GM23248 (cell line): ENCODE results near the gene GPR55. TPM values are rescaled to one million over a fixed set of nuclear protein-coding genes. Genes with fewer than 3 reads are reported as not detected.
A peak's percentile ranks its signal among the peaks of the same experiment; 100 is the strongest.

Experiments used
- DNase-seq: peaks from one replicate; pipeline ENCODE4 v3.0.0-alpha.2; 2015
- H2AFZ ChIP-seq: fragments of 200-600 bp; sonication (generic); 2 replicates; pipeline ENCODE4 v1.6.1; 2016; ENCODE audit warnings: antibody characterized with exemption
- H3F3A ChIP-seq: fragments of 200-600 bp; sonication (generic); 2 replicates; pipeline ENCODE4 v1.6.1; 2016; ENCODE audit warnings: mild to moderate bottlenecking, antibody characterized with exemption, mixed run types; ENCODE audit not compliant: insufficient read depth
- H3K27ac ChIP-seq: fragments of 200-600 bp; sonication (generic); 2 replicates; pipeline ENCODE4 v1.5.1; 2016; ENCODE audit warnings: mild to moderate bottlenecking
- H3K27me3 ChIP-seq: fragments of 200-600 bp; sonication (generic); replicated peaks from 2 replicates; pipeline ENCODE4 v1.6.1; 2016; ENCODE audit warnings: mild to moderate bottlenecking; ENCODE audit not compliant: insufficient read depth
- H3K36me3 ChIP-seq: fragments of 200-600 bp; sonication (generic); 2 replicates; pipeline ENCODE4 v1.6.1; 2016; ENCODE audit warnings: low read depth, mild to moderate bottlenecking
- H3K4me1 ChIP-seq: fragments of 200-600 bp; sonication (generic); 2 replicates; pipeline ENCODE4 v1.6.1; 2016; ENCODE audit warnings: mild to moderate bottlenecking; ENCODE audit not compliant: insufficient read depth
- H3K4me2 ChIP-seq: fragments of 200-600 bp; sonication (generic); one replicate; pipeline ENCODE4 v1.6.1; 2016; ENCODE audit warnings: mild to moderate bottlenecking; ENCODE audit not compliant: unreplicated experiment
- H3K4me3 ChIP-seq: fragments of 200-600 bp; sonication (generic); 2 replicates; pipeline ENCODE4 v1.5.1; 2016; ENCODE audit warnings: mild to moderate bottlenecking
- H3K79me2 ChIP-seq: fragments of 200-600 bp; sonication (generic); 2 replicates; pipeline ENCODE4 v1.6.1; 2016; ENCODE audit warnings: mild to moderate bottlenecking; ENCODE audit not compliant: insufficient read depth
- H3K9ac ChIP-seq: fragments of 200-600 bp; sonication (generic); 2 replicates; pipeline ENCODE4 v1.6.1; 2016; ENCODE audit warnings: mild to moderate bottlenecking
- H3K9me2 ChIP-seq: fragments of 200-600 bp; sonication (generic); 2 replicates; pipeline ENCODE4 v1.6.1; 2016; ENCODE audit warnings: mixed run types, mild to moderate bottlenecking, moderate library complexity; ENCODE audit not compliant: insufficient read depth
- H3K9me3 ChIP-seq: fragments of 200-600 bp; sonication (generic); one replicate; pipeline ENCODE4 v1.6.1; 2017; ENCODE audit warnings: low read depth
- H4K20me1 ChIP-seq: fragments of 200-600 bp; sonication (generic); 2 replicates; pipeline ENCODE4 v1.6.0; 2016; ENCODE audit not compliant: insufficient read depth
- EZH2 ChIP-seq: fragments of 200-600 bp; sonication (generic); IDR thresholded peaks from 2 replicates; pipeline ENCODE4 v1.6.1; 2018; ENCODE audit warnings: antibody characterized with exemption, mild to moderate bottlenecking; ENCODE audit not compliant: insufficient read depth, poor library complexity, severe bottlenecking
- EZH2phosphoT487 ChIP-seq: fragments of 200-600 bp; sonication (generic); IDR thresholded peaks from 2 replicates; pipeline ENCODE4 v1.6.1; 2018; ENCODE audit warnings: antibody characterized with exemption, moderate library complexity, mild to moderate bottlenecking, low read depth; ENCODE audit not compliant: insufficient read depth
- WGBS, 2 experiments: methylation state at CpG; one replicate each; pipeline ENCODE4 v1.1.6; 2015 to 2017; ENCODE audit warnings: low lambda C conversion rate in 2 of 2, low coverage in 1 of 2; ENCODE audit errors: missing lambda C conversion rate in 2 of 2; 5-methylcytosine and 5-hydroxymethylcytosine counted together
- in situ Hi-C: fragments of 300-500 bp; cut with MboI; formaldehyde crosslinking; loops from 2 replicates; pipeline ENCODE4 v1.15.0; 2020
- polyA plus RNA-seq: library from polyadenylated mRNA; unstranded; fragments of >200 nt; fragmentation: Nextera tagmentation; extraction: Ambion mirVana; gene quantifications from 2 replicates; pipeline ENCODE4 v1.2.1, GENCODE V29; 2016
- total RNA-seq: library from RNA; depleted of rRNA; stranded (reverse); fragments of >200 nt; shearing (Covaris generic); gene quantifications from 2 replicates; pipeline ENCODE4 v1.2.3, GENCODE V29; 2014

The GPR55 gene
- total and polyA plus RNA-seq, 2 experiments from 2014 or later: 0.20 TPM; not detected in 1

- H3K9me2 ChIP-seq: no peaks in the 10 kb centered on the region
- H3K4me2 ChIP-seq: no peak overlapping the region
- TF ChIP-seq EZH2 (no peak), EZH2phosphoT487 (no peak)
- no peak overlapping the region for H3K9ac ChIP-seq
- H3K9me3 ChIP-seq: no peaks in the 10 kb centered on the region
- in situ Hi-C loops: no loop called here
- no peak overlapping the region for H2AFZ ChIP-seq
- H3K4me1 ChIP-seq: peaks cover 9% of the 10 kb centered on the region; the same call in 1 of the 2 replicates
- DNase-seq: no peak
- 89% methylated on average over 14 to 15 of the region's 15 CpGs for WGBS, 2 experiments
- no peak overlapping the region for H3K4me3 ChIP-seq
- H3F3A ChIP-seq: no peaks in the 10 kb centered on the region
- H3K27ac ChIP-seq: no peak overlapping the region
- H3K27me3 ChIP-seq: no peaks in the 10 kb centered on the region
- no peaks in the 10 kb centered on the region for H3K36me3 ChIP-seq
- H4K20me1 ChIP-seq: no peaks in the 10 kb centered on the region
- H3K79me2 ChIP-seq: no peaks in the 10 kb centered on the region
Observed at GRCh38 chr2:230906471-230907230, 18.4 kb downstream of the GPR55 start.

GRCh38 chr2:230905448-230906421 lies 19.3 kb downstream of the GPR55 start:
- in situ Hi-C loops: no loop called here
- Histone ChIP-seq H3K27me3 (no peaks in the 10 kb centered on the region), H3F3A (no peaks in the 10 kb centered on the region), H2AFZ (no peak overlapping the region), H3K4me2 (no peak overlapping the region), H3K4me1 (peaks cover 9% of the 10 kb centered on the region; the same call in 1 of the 2 replicates), H4K20me1 (no peaks in the 10 kb centered on the region), H3K9ac (no peak overlapping the region), H3K9me3 (no peaks in the 10 kb centered on the region), H3K27ac (no peak overlapping the region), H3K36me3 (no peaks in the 10 kb centered on the region), H3K4me3 (no peak overlapping the region), H3K9me2 (no peaks in the 10 kb centered on the region), H3K79me2 (no peaks in the 10 kb centered on the region)
- TF ChIP-seq EZH2 (no peak), EZH2phosphoT487 (no peak)
- WGBS, 2 experiments: 60 to 66% methylated on average over 18 of the region's 18 CpGs
- DNase-seq: peak; percentile 44

GRCh38 chr2:230904856-230905447 lies 20.1 kb downstream of the GPR55 start:
- no peaks in the 10 kb centered on the region for H3K36me3 ChIP-seq
- peaks cover 9% of the 10 kb centered on the region; the same call in 1 of the 2 replicates for H3K4me1 ChIP-seq
- DNase-seq: no peak
- 64 to 65% methylated on average over 15 of the region's 15 CpGs for WGBS, 2 experiments
- H3K79me2 ChIP-seq: no peaks in the 10 kb centered on the region
- H3F3A ChIP-seq: no peaks in the 10 kb centered on the region
- no peaks in the 10 kb centered on the region for H3K9me3 ChIP-seq
- H2AFZ ChIP-seq: no peak overlapping the region
- no peak overlapping the region for H3K4me3 ChIP-seq
- H3K27me3 ChIP-seq: peaks cover 6% of the 10 kb centered on the region
- no peak overlapping the region for H3K27ac ChIP-seq
- in situ Hi-C loops: no loop called here
- H3K4me2 ChIP-seq: no peak overlapping the region
- H4K20me1 ChIP-seq: no peaks in the 10 kb centered on the region
- H3K9ac ChIP-seq: no peak overlapping the region
- H3K9me2 ChIP-seq: no peaks in the 10 kb centered on the region
- TF ChIP-seq EZH2: no peak
- no peak for TF ChIP-seq EZH2phosphoT487

GRCh38 chr2:230903231-230904150 lies 21.6 kb downstream of the GPR55 start:
- WGBS, 2 experiments: 83 to 84% methylated on average over 19 of the region's 19 CpGs
- no peaks in the 10 kb centered on the region for H3K9me3 ChIP-seq
- no peaks in the 10 kb centered on the region for H3K9me2 ChIP-seq
- H3K4me1 ChIP-seq: peaks cover 4% of the 10 kb centered on the region; the same call in 1 of the 2 replicates
- no peaks in the 10 kb centered on the region for H4K20me1 ChIP-seq
- H3K36me3 ChIP-seq: no peaks in the 10 kb centered on the region
- peaks cover 21% of the 10 kb centered on the region for H3K27me3 ChIP-seq
- H3K9ac ChIP-seq: no peak overlapping the region
- H3K4me2 ChIP-seq: no peak overlapping the region
- in situ Hi-C loops: no loop called here
- no peak overlapping the region for H3K27ac ChIP-seq
- DNase-seq: no peak
- H3F3A ChIP-seq: no peaks in the 10 kb centered on the region
- H2AFZ ChIP-seq: no peak overlapping the region
- TF ChIP-seq EZH2phosphoT487 (no peak), EZH2 (no peak)
- no peaks in the 10 kb centered on the region for H3K79me2 ChIP-seq
- no peak overlapping the region for H3K4me3 ChIP-seq
